NCI-H2196 (cell line): ENCODE data around the gene SIPA1L2.
A peak's percentile ranks its signal among the peaks of the same experiment; 100 is the strongest.

Experiments
- DNase-seq: peaks from one replicate; lab custom pipeline; 2025; ENCODE audit not compliant: unreplicated experiment; lab: John Stamatoyannopoulos, UW

SIPA1L2 gene, protein sequence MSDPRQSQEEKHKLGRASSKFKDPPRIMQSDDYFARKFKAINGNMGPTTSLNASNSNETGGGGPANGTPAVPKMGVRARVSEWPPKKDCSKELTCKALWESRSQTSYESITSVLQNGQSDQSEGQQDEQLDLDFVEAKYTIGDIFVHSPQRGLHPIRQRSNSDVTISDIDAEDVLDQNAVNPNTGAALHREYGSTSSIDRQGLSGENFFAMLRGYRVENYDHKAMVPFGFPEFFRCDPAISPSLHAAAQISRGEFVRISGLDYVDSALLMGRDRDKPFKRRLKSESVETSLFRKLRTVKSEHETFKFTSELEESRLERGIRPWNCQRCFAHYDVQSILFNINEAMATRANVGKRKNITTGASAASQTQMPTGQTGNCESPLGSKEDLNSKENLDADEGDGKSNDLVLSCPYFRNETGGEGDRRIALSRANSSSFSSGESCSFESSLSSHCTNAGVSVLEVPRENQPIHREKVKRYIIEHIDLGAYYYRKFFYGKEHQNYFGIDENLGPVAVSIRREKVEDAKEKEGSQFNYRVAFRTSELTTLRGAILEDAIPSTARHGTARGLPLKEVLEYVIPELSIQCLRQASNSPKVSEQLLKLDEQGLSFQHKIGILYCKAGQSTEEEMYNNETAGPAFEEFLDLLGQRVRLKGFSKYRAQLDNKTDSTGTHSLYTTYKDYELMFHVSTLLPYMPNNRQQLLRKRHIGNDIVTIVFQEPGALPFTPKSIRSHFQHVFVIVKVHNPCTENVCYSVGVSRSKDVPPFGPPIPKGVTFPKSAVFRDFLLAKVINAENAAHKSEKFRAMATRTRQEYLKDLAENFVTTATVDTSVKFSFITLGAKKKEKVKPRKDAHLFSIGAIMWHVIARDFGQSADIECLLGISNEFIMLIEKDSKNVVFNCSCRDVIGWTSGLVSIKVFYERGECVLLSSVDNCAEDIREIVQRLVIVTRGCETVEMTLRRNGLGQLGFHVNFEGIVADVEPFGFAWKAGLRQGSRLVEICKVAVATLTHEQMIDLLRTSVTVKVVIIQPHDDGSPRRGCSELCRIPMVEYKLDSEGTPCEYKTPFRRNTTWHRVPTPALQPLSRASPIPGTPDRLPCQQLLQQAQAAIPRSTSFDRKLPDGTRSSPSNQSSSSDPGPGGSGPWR (N-terminal part only)

DNA sequence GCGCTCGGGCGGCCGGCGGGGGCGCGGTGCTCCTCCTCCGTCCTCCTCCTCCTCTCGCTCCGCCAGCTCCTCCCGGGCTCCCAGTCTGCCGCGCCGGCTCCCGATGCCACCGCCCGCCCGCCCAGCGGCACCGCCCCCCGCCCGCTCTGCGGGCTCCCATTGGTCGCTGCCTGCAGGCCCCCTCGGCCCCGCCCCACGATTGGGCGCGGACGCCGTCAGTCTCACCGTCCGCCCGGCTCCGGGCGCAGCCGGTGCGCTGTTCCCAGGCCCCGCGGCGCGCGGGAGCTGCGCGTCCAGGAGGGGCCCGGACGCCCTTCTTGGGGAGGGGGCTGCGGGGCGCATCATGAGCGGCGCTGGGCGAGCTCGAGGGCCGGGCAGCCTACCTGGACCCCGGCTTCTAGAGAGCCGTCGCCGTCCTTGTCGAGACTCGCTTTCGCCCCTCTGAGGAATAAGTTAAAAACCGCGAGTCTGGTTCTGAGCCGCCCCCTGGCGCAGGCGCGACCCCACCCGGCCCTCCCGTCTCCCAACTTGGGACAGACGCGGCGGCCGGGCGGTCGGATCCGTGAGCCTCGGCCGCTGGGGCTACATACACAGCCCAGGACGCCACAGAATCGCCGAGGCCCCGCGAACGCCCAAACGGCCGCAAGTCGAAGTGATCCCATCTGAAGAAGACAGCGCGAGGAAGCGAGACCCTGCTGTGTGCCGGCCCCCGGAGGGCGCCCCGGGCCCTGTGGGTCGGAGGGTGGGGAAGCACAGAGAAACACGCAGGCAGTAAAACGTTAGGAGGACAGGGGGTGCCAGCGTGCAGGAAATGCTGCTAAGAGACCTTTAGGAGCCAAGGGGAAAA is at the start of gene SIPA1L2:
TSS of gene SIPA1L2 (minus strand) at position 87 of the 847 bp plus-strand sequence. CDS start 114,794 bp downstream, outside the sequence.
- peak; percentile 80 for DNase-seq

DNA sequence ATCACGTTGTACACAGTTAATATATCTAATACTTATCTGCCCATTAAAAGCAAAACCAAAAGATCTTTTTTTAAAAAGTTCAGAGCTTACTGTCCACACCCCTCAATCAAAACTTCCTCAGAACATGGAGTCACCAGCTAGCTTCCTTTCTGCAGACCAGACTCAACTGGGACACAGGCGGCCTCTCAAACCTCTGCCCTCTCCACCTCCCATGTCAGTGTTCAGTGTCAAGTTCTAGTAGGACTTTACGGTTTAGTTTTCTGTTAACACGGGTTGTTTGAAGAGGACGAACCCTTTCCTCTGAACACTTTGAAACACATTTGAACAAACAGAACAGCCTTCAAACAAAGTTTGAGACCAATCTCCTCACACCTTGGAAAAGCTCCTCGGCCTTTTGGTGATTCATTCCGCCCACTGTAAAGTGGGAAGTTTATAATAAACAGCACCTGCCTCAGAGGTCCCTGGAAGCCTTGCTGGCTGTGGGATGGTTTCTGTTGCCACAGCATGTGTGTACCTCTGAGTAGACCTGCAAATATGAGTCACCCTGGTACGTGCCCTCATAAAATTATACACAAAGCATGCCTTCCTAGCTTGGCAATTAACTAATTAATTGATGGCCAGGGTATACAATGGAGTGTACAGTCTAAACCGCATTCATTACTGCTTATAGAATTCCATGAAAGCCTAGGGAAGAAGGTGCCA is 48.4 kb upstream of the SIPA1L2 start:
- DNase-seq, result peak; percentile 13

DNA sequence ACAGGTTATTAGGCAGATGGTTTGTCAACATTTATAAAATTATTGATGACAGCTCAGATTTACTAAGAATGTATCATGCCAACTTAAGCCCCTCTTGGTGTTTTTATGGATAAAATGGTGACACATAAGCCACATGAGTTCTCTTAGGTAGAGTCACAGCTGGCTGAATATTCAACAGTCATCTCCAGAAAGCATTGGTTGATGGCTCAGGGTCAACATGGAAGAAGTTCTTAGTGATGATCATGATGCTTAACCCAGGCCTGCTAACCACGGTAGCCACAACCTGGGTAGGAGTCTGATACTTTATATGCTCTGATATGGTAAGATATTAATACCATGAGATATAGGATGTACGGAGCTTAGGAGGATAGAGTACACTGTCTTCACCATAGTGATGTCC is 46.4 kb upstream of the SIPA1L2 start:
- DNase-seq, result no peak

DNA sequence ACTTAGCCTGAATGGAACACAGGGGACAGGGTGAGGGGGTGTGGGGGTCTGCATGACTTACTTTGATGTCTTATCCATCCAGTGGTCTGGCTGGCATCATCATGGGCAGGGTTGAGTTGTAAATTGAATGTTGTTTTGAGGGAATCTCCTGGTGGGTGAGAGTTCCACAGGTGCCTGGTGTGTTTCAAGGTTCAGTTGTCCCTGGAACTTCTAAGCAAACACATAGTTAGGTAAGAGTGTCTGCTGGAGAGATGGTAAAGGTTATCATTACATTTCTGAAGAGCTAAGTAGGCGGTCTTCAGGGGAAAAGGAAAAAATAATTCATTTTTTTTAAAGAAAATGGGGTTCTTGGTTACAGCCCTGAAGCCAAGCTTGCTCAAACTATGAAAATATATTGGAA is 46.0 kb upstream of the SIPA1L2 start:
- DNase-seq, result no peak

DNA sequence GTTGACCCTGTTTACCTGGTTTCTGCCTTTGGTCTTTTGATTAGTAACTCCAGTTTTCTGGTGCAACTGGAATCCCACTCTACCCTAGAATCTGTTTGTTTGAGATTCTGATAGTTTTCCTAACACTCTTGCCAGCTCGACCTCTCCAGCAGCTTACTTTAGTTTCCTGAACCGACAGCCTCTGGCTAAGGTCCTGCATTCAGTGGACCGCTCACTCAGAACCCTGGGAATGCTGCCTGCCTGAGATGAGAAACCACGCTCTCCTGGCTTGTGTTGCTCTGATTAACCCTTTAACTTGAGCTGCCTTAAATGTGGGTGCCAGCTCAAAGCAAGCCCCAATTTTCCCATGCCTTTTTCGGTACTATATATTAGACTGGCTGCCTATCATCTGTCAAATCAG is 45.3 kb upstream of the SIPA1L2 start:
- no peak for DNase-seq

DNA sequence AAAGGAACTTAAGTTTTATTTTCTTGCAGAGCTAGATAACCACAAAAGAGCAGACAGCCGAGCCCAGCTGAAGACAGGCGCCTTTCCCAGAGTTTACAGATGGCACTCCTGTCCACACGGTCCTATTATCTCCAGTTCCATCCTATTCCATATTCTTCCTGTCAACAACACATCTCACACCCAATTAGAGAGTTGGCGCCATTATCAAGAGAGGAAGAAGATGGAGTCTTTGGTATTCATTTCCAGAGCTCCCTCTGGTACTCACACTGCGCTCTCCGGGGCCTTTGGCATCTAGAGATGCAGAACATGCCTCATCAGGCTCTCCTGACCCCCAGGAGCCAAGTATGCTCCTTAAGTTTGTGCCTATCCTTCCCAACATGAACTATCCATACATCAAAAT is 43.3 kb upstream of the SIPA1L2 start:
- DNase-seq, result no peak

DNA sequence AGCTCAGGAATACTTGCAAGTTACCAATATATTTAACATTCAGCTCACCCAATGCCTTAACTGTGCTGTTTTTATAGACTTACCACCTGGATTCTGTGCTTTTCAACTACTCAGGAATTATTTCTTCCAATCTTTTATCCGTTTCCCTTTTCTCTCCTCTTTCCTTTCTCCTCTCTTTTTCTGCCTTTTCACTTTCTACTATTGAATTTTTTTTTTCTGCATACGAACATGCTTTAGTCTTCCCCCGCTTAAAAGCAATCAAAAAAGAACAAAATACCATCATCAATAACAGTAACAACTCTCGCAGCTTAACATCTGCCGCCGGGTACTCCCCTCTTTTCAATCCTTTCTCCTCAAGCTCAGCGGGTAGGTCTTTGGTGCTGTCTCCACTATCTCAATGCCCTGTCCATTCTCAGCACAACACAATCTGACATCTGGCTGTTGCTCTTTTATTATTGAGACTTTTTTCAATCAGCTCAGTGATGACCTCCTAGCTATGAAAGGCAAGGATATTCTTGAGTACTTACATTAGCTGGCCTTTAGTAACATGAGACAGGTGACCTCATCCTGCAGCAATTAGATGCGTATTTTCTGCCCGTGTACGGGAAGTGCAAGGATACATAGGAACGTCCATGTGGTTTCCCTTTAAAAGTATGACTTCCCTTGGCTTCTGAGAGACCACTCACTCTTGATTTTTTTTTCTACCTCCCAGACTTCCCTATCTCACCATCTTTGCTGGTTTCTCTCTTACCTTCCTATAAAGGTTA is 40.2 kb upstream of the SIPA1L2 start:
- DNase-seq, result peak; percentile 36

DNA sequence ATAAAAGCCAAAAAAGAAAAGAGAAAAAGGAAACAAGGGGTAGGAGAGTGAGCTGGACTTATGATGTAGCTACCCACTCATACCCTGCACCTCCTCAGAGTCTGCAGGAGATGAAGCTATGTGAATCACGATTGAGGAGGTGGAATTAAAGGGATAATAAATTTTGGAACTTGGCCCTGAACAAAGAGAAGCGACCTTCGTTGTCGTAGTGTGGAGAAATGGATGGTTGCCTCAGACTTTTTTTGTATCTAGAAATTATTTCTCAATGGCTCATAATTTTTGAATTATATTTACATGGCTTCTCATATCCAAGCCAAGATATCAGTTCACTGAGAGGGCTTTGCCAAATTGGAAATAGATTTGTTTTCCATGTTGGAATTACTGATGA is 37.8 kb upstream of the SIPA1L2 start:
- no peak for DNase-seq

DNA sequence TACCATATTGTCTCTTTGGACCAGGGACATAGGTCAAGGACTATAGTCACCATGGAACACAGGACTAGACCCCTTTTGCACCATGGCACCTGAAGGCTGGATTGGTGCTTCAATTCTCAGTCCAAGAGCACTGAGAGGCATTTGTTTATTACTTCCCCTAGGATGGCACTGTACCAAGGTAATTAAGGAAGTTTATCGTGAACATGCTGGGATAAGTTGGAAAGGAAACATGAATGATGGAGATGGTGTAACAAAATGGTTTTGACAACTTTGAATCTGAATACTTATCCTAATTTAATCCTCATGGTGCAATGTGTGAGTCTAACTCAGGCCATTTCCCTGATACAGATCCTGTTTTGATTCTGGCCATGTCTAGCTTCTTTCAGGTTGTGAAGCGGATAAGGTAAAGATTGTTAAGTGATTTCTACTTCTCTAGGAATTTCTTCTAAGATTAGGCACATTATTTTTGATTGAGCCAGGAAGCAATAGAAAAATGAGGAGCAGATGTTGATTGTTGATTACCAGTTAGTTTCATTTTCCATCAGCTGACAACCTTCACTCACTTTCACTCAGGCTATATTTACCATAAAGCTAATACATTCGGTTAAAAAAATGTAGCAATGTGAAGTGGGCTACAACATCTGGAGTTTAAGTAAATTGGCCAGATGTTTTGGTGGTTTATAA is 37.3 kb upstream of the SIPA1L2 start:
- no peak for DNase-seq

DNA sequence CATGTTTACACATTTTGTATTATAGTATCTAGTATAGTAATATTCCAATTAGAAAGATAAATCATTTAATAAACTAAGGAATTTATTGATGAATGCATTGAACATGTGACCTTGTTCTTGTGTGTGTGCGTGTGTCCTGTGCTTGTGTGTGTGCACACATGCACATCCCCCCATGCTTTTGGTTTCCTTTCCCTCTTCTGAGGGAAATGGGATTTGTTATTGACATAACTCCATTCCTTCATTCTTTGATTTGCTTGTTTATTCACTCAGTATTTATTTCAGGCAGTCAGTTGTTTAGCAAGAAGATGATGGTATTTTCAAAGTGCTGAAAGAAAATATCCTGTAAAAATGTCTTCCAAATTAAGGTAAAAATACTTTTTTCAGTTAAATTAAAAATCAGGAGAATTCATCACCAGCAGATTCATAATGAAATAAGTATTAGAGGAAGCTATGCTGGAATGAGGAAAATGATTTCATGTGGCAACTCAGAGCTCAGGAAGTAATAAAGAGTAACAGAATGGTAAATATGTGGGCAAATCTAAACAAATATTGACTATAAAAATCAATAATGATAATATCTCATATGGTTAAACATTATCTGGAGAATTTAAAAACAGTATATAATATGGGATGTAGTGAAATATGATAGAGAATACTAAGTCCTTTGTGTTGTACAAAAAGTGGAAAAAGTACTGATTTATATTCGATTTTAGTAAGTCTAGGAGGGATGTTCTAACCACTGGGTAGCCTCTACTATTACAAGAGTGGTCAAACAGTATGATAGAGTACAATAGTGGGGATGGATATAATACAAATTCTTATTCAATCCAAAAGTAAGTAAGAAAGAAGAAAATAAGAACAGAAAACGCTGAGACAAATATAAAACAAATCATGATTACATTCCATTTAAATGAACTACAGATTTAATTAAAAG is 35.2 kb upstream of the SIPA1L2 start:
- DNase-seq, result no peak

DNA sequence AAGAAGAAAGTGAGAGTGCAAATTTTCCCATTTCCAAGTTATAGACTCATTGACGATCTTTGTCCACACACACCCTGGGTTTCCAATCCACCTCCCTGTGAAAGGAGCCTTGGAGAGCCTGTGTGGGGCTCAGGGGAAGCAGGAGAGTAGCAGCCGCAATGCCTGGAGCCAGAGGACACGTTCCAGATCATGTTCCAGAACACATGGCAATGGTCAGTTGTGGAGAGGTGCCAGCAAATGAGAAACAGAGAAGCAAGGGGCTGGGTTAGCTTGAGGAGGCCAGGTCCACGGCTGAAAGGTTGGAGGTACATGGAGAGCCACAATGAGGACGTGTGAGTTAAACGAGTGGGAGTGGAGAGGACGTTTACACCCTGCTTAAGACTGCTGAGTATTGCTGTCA is 33.0 kb upstream of the SIPA1L2 start:
- no peak for DNase-seq

DNA sequence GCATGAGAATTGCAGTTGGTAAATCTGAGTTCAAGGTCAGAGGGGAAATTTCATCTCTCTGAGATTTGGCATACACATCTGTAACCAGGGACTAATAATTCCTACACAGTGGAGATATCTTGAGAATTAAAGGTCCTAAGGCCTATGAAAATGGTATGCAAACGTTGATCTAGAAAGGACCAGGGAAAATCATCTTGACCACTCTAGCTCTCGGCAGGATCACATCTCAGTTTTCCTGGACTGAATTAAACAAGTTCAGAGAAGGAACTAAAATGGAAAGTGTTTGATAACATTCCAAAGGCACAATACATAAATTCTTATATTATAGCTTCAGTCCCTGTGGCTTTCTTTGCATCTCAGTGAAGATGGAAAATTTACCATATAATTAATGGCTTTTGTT is 28.5 kb upstream of the SIPA1L2 start:
- DNase-seq, result no peak

DNA sequence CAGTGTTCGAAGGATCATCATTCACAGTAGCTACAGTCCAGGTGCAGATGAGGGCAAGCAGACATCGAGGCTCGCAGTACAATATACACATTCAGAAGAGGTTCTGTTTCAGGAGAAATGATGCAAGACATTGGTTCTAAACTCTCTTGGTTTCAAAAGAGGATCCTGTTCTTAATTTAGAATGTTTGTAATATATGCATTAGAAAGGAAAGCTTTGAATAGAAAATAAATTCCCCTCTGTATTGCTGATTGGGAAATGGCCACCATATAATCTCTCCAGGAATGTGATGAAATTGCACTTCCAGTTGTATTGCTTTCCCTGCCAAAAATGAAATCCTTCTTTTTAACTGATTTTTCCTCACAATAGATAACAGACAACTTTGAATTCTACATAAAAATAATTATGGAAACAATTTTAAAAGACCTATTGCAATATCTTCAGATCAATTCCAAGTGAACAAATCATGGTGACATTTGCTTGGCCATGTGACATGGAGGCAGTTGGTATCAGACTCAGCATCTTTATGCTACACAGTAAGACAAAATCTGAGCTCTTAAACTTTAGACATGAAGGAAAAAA is 27.6 kb upstream of the SIPA1L2 start:
- no peak for DNase-seq

DNA sequence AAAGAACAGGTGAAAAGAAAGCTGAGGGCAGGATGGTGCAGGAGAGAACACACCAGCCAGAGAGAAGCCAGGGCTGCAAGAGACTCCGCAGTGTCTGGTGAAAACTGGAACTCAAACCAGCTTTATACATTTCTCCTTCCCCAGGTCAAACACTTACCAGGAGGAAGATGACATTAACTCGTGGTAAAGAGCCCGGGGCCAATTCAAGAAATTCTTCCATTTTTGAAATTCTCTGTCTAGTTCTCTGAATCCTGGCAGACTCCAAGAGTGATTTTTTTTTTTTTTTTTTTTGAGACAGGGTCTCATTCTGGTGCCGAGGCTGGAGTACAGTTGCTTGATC is 25.8 kb upstream of the SIPA1L2 start:
- DNase-seq, result no peak

DNA sequence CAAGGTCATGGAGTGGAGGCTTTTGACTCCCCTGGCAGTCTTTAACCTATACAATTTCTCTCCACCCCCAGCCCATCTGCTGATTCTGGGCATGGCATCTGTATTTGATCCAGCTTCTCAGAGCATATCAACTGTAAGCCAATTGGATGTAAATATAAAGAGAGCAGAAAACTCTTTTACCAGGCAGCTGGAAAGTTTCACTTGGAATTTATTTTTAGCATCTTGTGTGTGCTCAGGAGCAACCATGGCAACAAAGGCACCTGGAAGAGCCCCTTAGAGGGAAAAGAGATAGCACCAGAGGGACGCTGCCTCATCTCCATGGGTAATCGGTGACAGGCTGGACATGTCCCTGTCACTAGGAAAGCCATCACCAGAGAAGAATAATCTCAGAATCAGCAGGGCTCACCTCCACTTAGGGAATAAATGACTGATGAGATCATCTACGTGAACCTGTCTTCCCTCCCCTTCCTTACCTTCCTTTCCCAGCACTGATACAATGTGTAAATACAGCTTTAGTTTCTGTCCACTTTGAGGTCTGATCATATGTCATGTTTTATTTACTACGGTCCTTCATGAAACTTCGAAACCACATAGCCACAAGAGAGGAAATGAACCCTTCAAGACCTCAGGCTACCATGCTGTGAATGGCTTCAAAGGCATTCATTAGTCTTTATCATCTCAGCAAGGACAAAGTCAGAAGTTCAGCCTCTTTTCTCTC is 25.3 kb upstream of the SIPA1L2 start:
- peak; percentile 50 for DNase-seq

DNA sequence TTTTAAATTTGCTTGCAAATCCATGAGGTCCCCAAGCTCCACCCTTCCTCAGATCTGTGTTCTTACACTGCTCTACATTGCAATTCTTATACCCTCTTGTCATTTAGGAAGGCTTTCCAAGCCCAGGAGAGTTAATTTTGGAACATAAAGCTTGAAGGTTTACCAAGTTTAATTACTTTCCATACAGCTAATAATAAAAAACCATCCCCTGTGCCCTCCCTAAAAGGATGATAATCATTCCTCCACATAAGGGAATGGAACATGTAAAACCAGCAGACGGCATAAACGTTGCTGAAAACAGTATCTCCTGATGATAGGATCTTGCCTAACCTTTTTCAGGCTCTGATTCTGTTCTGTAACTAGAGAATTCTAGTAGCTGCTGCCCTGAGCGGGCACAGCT is 23.9 kb upstream of the SIPA1L2 start:
- DNase-seq, result no peak

DNA sequence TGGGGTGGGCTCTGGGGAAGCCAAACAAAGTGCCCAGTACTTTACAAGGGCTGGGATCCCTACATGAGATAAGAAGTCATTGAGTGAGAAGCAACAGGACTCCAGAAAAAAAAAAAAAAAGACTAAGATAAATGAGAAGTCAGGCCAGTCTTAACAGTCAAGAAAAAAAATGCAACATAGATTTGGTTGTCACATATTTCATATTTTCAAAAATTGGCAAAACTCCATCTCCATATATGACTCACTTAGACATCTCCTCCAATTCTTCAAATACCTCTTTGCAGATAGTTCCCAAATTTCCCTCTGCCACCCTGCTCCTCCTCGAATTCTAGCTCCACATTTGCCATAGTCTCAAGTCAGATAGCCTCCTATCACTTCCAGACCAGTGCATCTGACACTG is 20.9 kb upstream of the SIPA1L2 start:
- no peak for DNase-seq
